CD14-positive monocyte (primary cell): ENCODE measurements around the gene VCAM1. TPM values are rescaled to one million over a fixed set of nuclear protein-coding genes. Genes with fewer than 3 reads are reported as not detected.

Experiments used
- DNase-seq, 3 donors: peaks; one replicate each; pipeline ENCODE4 v3.0.0-alpha.2; 2011 to 2022
- H2AFZ ChIP-seq: 2 replicates; pipeline ENCODE4 v1.6.0; 2012; ENCODE audit warnings: mild to moderate bottlenecking, low read depth, low read length, inconsistent platforms; ENCODE audit not compliant: insufficient read depth, poor library complexity, severe bottlenecking
- H3K27ac ChIP-seq, 2 donors: 1 replicate in 1 of 2; 2 replicates in 1 of 2; pipeline ENCODE4 v1.5.1; 2012 to 2013; ENCODE audit warnings: low read length in 2 of 2, control low read depth in 1 of 2, inconsistent platforms in 1 of 2, low read depth in 1 of 2, mild to moderate bottlenecking in 1 of 2
- H3K27me3 ChIP-seq, 2 donors: one replicate each; pipeline versions ENCODE4 v1.6.0 to v1.6.1; 2011 to 2013; ENCODE audit warnings: low read length in 2 of 2; ENCODE audit not compliant: control insufficient read depth in 2 of 2, insufficient read depth in 2 of 2
- H3K36me3 ChIP-seq, 2 donors: replicated peaks in 1 of 2; 1 replicate in 1 of 2; 2 replicates in 1 of 2; pipeline versions ENCODE4 v1.5.1 to v1.6.1; 2012 to 2013; ENCODE audit warnings: low read length in 2 of 2, control low read depth in 1 of 2, inconsistent platforms in 1 of 2, mild to moderate bottlenecking in 1 of 2; ENCODE audit not compliant: insufficient read depth in 2 of 2, control insufficient read depth in 1 of 2
- H3K4me1 ChIP-seq, 2 donors: 1 replicate in 1 of 2; 2 replicates in 1 of 2; pipeline versions ENCODE4 v1.5.1 to v1.6.1; 2012 to 2013; ENCODE audit warnings: low read length in 2 of 2, control low read depth in 1 of 2, inconsistent platforms in 1 of 2, mild to moderate bottlenecking in 1 of 2, moderate library complexity in 1 of 2; ENCODE audit not compliant: insufficient read depth in 2 of 2, control insufficient read depth in 1 of 2
- H3K4me2 ChIP-seq: replicated peaks from 2 replicates; pipeline ENCODE3; 2012; ENCODE audit warnings: low read length, moderate library complexity, mild to moderate bottlenecking; ENCODE audit not compliant: poor library complexity, severe bottlenecking; ENCODE audit errors: extremely low read depth
- H3K4me3 ChIP-seq, 3 experiments: fragments of 200-600 bp in 1 of 3; sonication (generic) in 1 of 3; replicated peaks in 1 of 3; 1 replicate in 2 of 3; 2 replicates in 1 of 3; pipeline ENCODE4 v1.5.1; 2011 to 2013; ENCODE audit warnings: low read length in 3 of 3, mild to moderate bottlenecking in 3 of 3, control low read depth in 2 of 3, low read depth in 2 of 3, inconsistent platforms in 1 of 3, moderate library complexity in 1 of 3
- H3K79me2 ChIP-seq: 2 replicates; pipeline ENCODE4 v1.6.0; 2012; ENCODE audit warnings: mild to moderate bottlenecking, control low read depth, inconsistent platforms, low read length, moderate library complexity; ENCODE audit not compliant: insufficient read depth
- H3K9ac ChIP-seq: 2 replicates; pipeline ENCODE4 v1.6.0; 2017; ENCODE audit warnings: low read length, mild to moderate bottlenecking; ENCODE audit not compliant: insufficient read depth, poor library complexity, severe bottlenecking
- H3K9me3 ChIP-seq, 2 donors: replicated peaks in 1 of 2; 1 replicate in 1 of 2; 2 replicates in 1 of 2; pipeline versions ENCODE4 v1.5.1 to v1.6.1; 2012 to 2013; ENCODE audit warnings: low read length in 2 of 2, control low read depth in 1 of 2; ENCODE audit not compliant: control insufficient read depth in 1 of 2, insufficient read depth in 1 of 2
- H4K20me1 ChIP-seq: 2 replicates; pipeline ENCODE4 v1.6.0; 2012; ENCODE audit warnings: mild to moderate bottlenecking, low read length, control low read depth, moderate library complexity; ENCODE audit not compliant: insufficient read depth
- H3K27ac Mint-ChIP-seq, 7 donors: one replicate each; pipeline ENCODE4 v1.8.0; 2020; ENCODE audit warnings: mild to moderate bottlenecking in 7 of 7, mixed read lengths in 7 of 7, moderate library complexity in 6 of 7, inconsistent platforms in 2 of 7
- H3K27me3 Mint-ChIP-seq, 3 donors: one replicate each; pipeline ENCODE4 v1.8.0; 2021 to 2022; ENCODE audit warnings: low read depth in 3 of 3, mild to moderate bottlenecking in 3 of 3, mixed read lengths in 3 of 3, moderate library complexity in 3 of 3, inconsistent platforms in 1 of 3
- H3K36me3 Mint-ChIP-seq, 2 donors: one replicate each; pipeline ENCODE4 v1.8.0; 2020; ENCODE audit warnings: mixed read lengths in 2 of 2, inconsistent platforms in 1 of 2, mild to moderate bottlenecking in 1 of 2
- H3K4me1 Mint-ChIP-seq: one replicate; pipeline ENCODE4 v1.8.0; 2020; ENCODE audit warnings: mild to moderate bottlenecking, mixed read lengths
- H3K4me3 Mint-ChIP-seq, 2 donors: one replicate each; pipeline ENCODE4 v1.8.0; 2020; ENCODE audit warnings: mild to moderate bottlenecking in 2 of 2, mixed read lengths in 2 of 2, moderate library complexity in 1 of 2
- H3K9me3 Mint-ChIP-seq, 7 donors: one replicate each; pipeline ENCODE4 v1.8.0; 2020 to 2022; ENCODE audit warnings: mixed read lengths in 7 of 7, mild to moderate bottlenecking in 6 of 7, moderate library complexity in 6 of 7, inconsistent platforms in 2 of 7
- WGBS: methylation state at CpG from one replicate; pipeline ENCODE4 v1.1.5; 2013; ENCODE audit warnings: missing lambda C conversion rate; ENCODE audit not compliant: insufficient coverage; 5-methylcytosine and 5-hydroxymethylcytosine counted together
- intact Hi-C, 2 donors: fragments of 100-400 bp; cut with micrococcal nuclease; formaldehyde crosslinking; loops; one replicate each; pipeline versions ENCODE4 v1.15.0 to v1.15.1; 2023
- polyA plus RNA-seq, 3 donors: library from polyadenylated mRNA; depleted of rRNA in 1 of 3; unstranded in 2 of 3; stranded (reverse) in 1 of 3; fragments of 300-500 nt in 2 of 3; fragments of >200 nt in 1 of 3; fragmentation: Illumina TruSeq in 2 of 3; gene quantifications; 1 replicate in 2 of 3; 2 replicates in 1 of 3; pipeline ENCODE4 v1.2.3, GENCODE V29; 2012 to 2021
- TF ChIP-seq, protein P1 (sequence below): fragments of 200-600 bp; IDR thresholded peaks from one replicate; pipeline ENCODE4 v1.8.0; 2022; ENCODE audit warnings: antibody characterized with exemption, mild to moderate bottlenecking

The VCAM1 gene
- polyA plus RNA-seq, 3 donors = not detected

DNA sequence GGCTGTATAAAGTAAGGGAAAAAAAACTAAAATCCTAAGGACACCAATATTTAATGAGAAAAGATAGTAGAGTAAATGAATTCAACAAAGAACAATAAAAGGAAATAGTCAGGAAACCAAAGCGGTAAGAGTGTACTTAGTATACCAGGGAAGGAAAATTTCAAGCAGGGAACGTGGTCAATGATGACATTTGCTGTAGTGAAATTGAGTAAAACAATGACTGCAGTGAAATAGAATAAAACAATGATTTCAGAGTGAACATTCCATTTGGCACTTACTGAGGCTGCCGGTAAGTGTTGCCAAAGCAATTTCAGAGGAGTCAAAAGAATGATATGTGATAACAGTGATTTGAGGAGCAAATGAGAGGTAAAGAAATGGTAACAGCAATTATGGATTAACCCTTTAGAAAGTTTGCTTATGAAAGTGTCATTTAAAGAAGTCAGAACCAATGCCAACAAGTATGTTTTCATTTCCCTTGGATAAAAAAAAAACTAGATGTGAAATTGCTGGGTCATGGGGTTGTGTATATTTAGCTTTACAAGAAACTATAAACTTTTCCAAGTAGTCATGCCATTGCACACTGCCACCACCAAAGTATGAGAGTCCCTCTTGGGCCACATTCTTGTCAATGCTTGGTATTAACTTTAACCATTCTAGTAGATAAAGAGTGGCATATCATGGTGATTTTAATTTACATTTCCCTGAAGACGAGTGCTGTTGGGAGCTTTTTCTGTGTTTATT, 50.5 kb downstream of the VCAM1 start:
- no peak overlapping the region for H3K4me3 ChIP-seq
- H3K9me3 ChIP-seq = no peaks in the 10 kb centered on the region
- H4K20me1 ChIP-seq = no peaks in the 10 kb centered on the region
- H3K4me2 ChIP-seq = no peak overlapping the region
- WGBS = 30% methylated on average over 2 of the region's 4 CpGs
- TF ChIP-seq, protein P1, sequence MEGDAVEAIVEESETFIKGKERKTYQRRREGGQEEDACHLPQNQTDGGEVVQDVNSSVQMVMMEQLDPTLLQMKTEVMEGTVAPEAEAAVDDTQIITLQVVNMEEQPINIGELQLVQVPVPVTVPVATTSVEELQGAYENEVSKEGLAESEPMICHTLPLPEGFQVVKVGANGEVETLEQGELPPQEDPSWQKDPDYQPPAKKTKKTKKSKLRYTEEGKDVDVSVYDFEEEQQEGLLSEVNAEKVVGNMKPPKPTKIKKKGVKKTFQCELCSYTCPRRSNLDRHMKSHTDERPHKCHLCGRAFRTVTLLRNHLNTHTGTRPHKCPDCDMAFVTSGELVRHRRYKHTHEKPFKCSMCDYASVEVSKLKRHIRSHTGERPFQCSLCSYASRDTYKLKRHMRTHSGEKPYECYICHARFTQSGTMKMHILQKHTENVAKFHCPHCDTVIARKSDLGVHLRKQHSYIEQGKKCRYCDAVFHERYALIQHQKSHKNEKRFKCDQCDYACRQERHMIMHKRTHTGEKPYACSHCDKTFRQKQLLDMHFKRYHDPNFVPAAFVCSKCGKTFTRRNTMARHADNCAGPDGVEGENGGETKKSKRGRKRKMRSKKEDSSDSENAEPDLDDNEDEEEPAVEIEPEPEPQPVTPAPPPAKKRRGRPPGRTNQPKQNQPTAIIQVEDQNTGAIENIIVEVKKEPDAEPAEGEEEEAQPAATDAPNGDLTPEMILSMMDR = no peak
- no peak overlapping the region for H3K27ac ChIP-seq
- H3K4me1 ChIP-seq = no peaks in the 10 kb centered on the region
- no peaks in the 10 kb centered on the region for H3K27me3 ChIP-seq
- no peak for DNase-seq
- Mint-ChIP-seq H3K36me3 (no peaks in the 10 kb centered on the region), H3K9me3 (peaks cover 0 to 4% (median 0%) of the 10 kb centered on the region in 7 donors), H3K4me3 (no peak overlapping the region), H3K4me1 (peaks cover 20% of the 10 kb centered on the region), H3K27me3 (peaks cover 0 to 2% (median 0%) of the 10 kb centered on the region in 3 donors), H3K27ac (no peak overlapping the region)
- H2AFZ ChIP-seq = no peak overlapping the region
- intact Hi-C loops = no loop called here
- H3K79me2 ChIP-seq = no peaks in the 10 kb centered on the region
- H3K9ac ChIP-seq = no peak overlapping the region
- no peaks in the 10 kb centered on the region for H3K36me3 ChIP-seq

DNA sequence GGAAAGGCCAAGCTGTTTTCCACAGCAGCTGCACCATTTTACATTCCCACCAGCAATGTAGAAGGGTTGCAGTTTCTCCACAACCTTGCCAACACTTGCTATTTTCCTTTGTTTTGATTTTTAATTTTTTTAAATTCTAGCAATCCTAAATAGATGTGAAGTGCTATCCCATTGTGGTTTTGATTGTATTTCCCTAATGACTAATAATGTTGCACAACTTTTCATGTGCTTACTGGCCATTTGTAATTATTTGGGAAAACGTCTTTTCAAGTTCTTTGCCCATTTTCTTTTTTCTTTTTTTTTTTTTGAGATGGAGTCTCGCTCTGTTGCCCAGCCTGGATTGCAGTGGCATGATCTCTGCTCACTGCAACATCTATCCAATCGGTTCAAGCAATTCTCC, 53.9 kb downstream of the VCAM1 start:
- peaks cover 0 to 4% (median 1%) of the 10 kb centered on the region in 7 donors for H3K9me3 Mint-ChIP-seq
- DNase-seq = no peak
- intact Hi-C loops = no loop called here

More for the DNA sequence above, 53.9 kb downstream of the VCAM1 start:
- Mint-ChIP-seq H3K4me1 (peaks cover 12% of the 10 kb centered on the region), H3K36me3 (no peaks in the 10 kb centered on the region), H3K4me3 (no peak overlapping the region), H3K27me3 (peaks cover 1 to 2% (median 1%) of the 10 kb centered on the region in 3 donors), H3K27ac (no peak overlapping the region)
- WGBS = 92% methylated on average over 2 of the region's 3 CpGs
- no peak overlapping the region for H3K9ac ChIP-seq
- no peaks in the 10 kb centered on the region for H3K36me3 ChIP-seq
- H3K4me2 ChIP-seq = no peak overlapping the region
- no peak overlapping the region for H2AFZ ChIP-seq
- no peaks in the 10 kb centered on the region for H3K27me3 ChIP-seq
- TF ChIP-seq, protein P1 = no peak
- no peaks in the 10 kb centered on the region for H4K20me1 ChIP-seq
- H3K79me2 ChIP-seq = no peaks in the 10 kb centered on the region
- no peaks in the 10 kb centered on the region for H3K9me3 ChIP-seq
- H3K27ac ChIP-seq = no peak overlapping the region
- no peak overlapping the region for H3K4me3 ChIP-seq
- H3K4me1 ChIP-seq = no peaks in the 10 kb centered on the region
